H9 (cell line): ENCODE results near the gene ARHGEF10L. TPM values are rescaled to one million over a fixed set of nuclear protein-coding genes. Genes with fewer than 3 reads are reported as not detected.

ENCODE experiments used
- DNase-seq: peaks from one replicate; pipeline ENCODE4 v3.0.0-alpha.2; 2017
- H2AFZ ChIP-seq: one replicate; pipeline ENCODE4 v1.6.1; 2013; ENCODE audit warnings: mild to moderate bottlenecking, low read length, control low read depth, moderate library complexity
- H2AK5ac ChIP-seq: 2 replicates; pipeline ENCODE4 v1.6.1; 2013; ENCODE audit warnings: low read length, control low read depth, mixed read lengths; ENCODE audit not compliant: insufficient read length
- H2BK120ac ChIP-seq: one replicate; pipeline ENCODE4 v1.6.1; 2013; ENCODE audit warnings: low read depth, mild to moderate bottlenecking, low read length, control low read depth, inconsistent platforms; ENCODE audit not compliant: poor library complexity, severe bottlenecking
- H2BK12ac ChIP-seq: 2 replicates; pipeline ENCODE4 v1.6.1; 2013; ENCODE audit warnings: low read length, control low read depth, mixed read lengths, low read depth; ENCODE audit not compliant: insufficient read length
- H2BK15ac ChIP-seq: 2 replicates; pipeline ENCODE4 v1.6.1; 2013; ENCODE audit warnings: low read depth, low read length, control low read depth
- H2BK20ac ChIP-seq: one replicate; pipeline ENCODE4 v1.6.1; 2013; ENCODE audit warnings: low read depth, mild to moderate bottlenecking, low read length, control low read depth, inconsistent platforms; ENCODE audit not compliant: poor library complexity, severe bottlenecking
- H2BK5ac ChIP-seq: 2 replicates; pipeline ENCODE4 v1.6.1; 2013; ENCODE audit warnings: low read length, control low read depth, mixed read lengths; ENCODE audit not compliant: insufficient read length
- H3K14ac ChIP-seq: 2 replicates; pipeline ENCODE4 v1.6.1; 2013; ENCODE audit warnings: low read length, control low read depth; ENCODE audit not compliant: insufficient read depth
- H3K18ac ChIP-seq: 2 replicates; pipeline ENCODE4 v1.6.1; 2013; ENCODE audit warnings: low read depth, mild to moderate bottlenecking, mixed read lengths, low read length, control low read depth; ENCODE audit not compliant: insufficient read length
- H3K23ac ChIP-seq: 2 replicates; pipeline ENCODE4 v1.6.1; 2013; ENCODE audit warnings: low read length, control low read depth, mixed read lengths, low read depth; ENCODE audit not compliant: insufficient read length
- H3K23me2 ChIP-seq: 2 replicates; pipeline ENCODE4 v1.6.1; 2013; ENCODE audit warnings: low read depth, mild to moderate bottlenecking, mixed read lengths, low read length, control low read depth; ENCODE audit not compliant: insufficient read length, poor library complexity, severe bottlenecking
- H3K27ac ChIP-seq: 2 replicates; pipeline ENCODE4 v1.5.1; 2013; ENCODE audit warnings: low read length, control low read depth, mixed read lengths, low read depth; ENCODE audit not compliant: insufficient read length
- H3K27me3 ChIP-seq: 2 replicates; pipeline ENCODE4 v1.6.1; 2013; ENCODE audit warnings: low read length, control low read depth, inconsistent platforms; ENCODE audit not compliant: insufficient read depth
- H3K4ac ChIP-seq: 2 replicates; pipeline ENCODE4 v1.6.1; 2013; ENCODE audit warnings: low read depth, mild to moderate bottlenecking, control low read depth, inconsistent platforms, low read length, moderate library complexity
- H3K4me1 ChIP-seq: 2 replicates; pipeline ENCODE4 v1.6.1; 2013; ENCODE audit warnings: low read length, control low read depth, inconsistent platforms; ENCODE audit not compliant: insufficient read depth
- H3K4me2 ChIP-seq: 2 replicates; pipeline ENCODE4 v1.6.1; 2013; ENCODE audit warnings: low read length, control low read depth, mixed read lengths; ENCODE audit not compliant: insufficient read length, insufficient read depth
- H3K56ac ChIP-seq: 2 replicates; pipeline ENCODE4 v1.6.1; 2013; ENCODE audit warnings: low read depth, mild to moderate bottlenecking, mixed read lengths, low read length, control low read depth; ENCODE audit not compliant: insufficient read length
- H3K79me1 ChIP-seq: 2 replicates; pipeline ENCODE4 v1.6.1; 2013; ENCODE audit warnings: low read depth, mild to moderate bottlenecking, moderate library complexity, low read length, control low read depth, inconsistent platforms; ENCODE audit not compliant: insufficient read depth, poor library complexity, severe bottlenecking
- H3K79me2 ChIP-seq: 2 replicates; pipeline ENCODE4 v1.6.1; 2013; ENCODE audit warnings: low read length, control low read depth, inconsistent platforms; ENCODE audit not compliant: insufficient read depth
- H3K9ac ChIP-seq: 2 replicates; pipeline ENCODE4 v1.6.1; 2013; ENCODE audit warnings: low read length, control low read depth, mixed read lengths; ENCODE audit not compliant: insufficient read length; ENCODE audit errors: extremely low read depth
- H3K9me3 ChIP-seq: one replicate; pipeline ENCODE4 v1.6.1; 2013; ENCODE audit warnings: low read depth, low read length, inconsistent platforms; ENCODE audit not compliant: control insufficient read depth
- H3T11ph ChIP-seq: one replicate; pipeline ENCODE4 v1.6.1; 2013; ENCODE audit warnings: mild to moderate bottlenecking, low read length, control low read depth, inconsistent platforms
- H4K20me1 ChIP-seq: one replicate; pipeline ENCODE4 v1.6.1; 2013; ENCODE audit not compliant: control insufficient read depth, insufficient read length, insufficient read depth
- H4K5ac ChIP-seq: 2 replicates; pipeline ENCODE4 v1.6.1; 2013; ENCODE audit warnings: low read depth, mild to moderate bottlenecking, mixed read lengths, low read length, control low read depth; ENCODE audit not compliant: insufficient read length
- H4K8ac ChIP-seq: replicated peaks from 2 replicates; pipeline ENCODE4 v1.6.1; 2013; ENCODE audit warnings: low read length, control low read depth, mixed read lengths, low read depth; ENCODE audit not compliant: insufficient read length
- H4K91ac ChIP-seq: 2 replicates; pipeline ENCODE4 v1.6.1; 2013; ENCODE audit warnings: low read depth, mild to moderate bottlenecking, moderate library complexity, mixed read lengths, low read length, control low read depth; ENCODE audit not compliant: insufficient read length
- H3K27ac Mint-ChIP-seq, 3 experiments: 2 replicates in 2 of 3; 3 replicates in 1 of 3; pipeline ENCODE4 v1.8.0; 2020 to 2021; ENCODE audit warnings: mixed read lengths in 3 of 3, mild to moderate bottlenecking in 1 of 3, moderate library complexity in 1 of 3
- H3K27me3 Mint-ChIP-seq: 2 replicates; pipeline ENCODE4 v1.8.0; 2021; ENCODE audit warnings: low read depth, mild to moderate bottlenecking, moderate library complexity, mixed read lengths
- H3K36me3 Mint-ChIP-seq, 3 experiments: 2 replicates in 2 of 3; 3 replicates in 1 of 3; pipeline ENCODE4 v1.8.0; 2020 to 2021; ENCODE audit warnings: low read depth in 3 of 3, mixed read lengths in 3 of 3; ENCODE audit not compliant: insufficient read depth in 1 of 3
- H3K4me1 Mint-ChIP-seq, 2 experiments: 2 replicates each; pipeline ENCODE4 v1.8.0; 2020; ENCODE audit warnings: mixed read lengths in 2 of 2
- H3K4me3 Mint-ChIP-seq, 2 experiments: 2 replicates in 1 of 2; 3 replicates in 1 of 2; pipeline ENCODE4 v1.8.0; 2020 to 2021; ENCODE audit warnings: mild to moderate bottlenecking in 2 of 2, mixed read lengths in 2 of 2, moderate library complexity in 1 of 2
- H3K9me3 Mint-ChIP-seq, 2 experiments: 2 replicates in 1 of 2; 3 replicates in 1 of 2; pipeline ENCODE4 v1.8.0; 2020; ENCODE audit warnings: mild to moderate bottlenecking in 2 of 2, mixed read lengths in 2 of 2, moderate library complexity in 1 of 2
- WGBS: extraction: QIAGEN DNeasy Blood & Tissue Kit; methylation state at CpG from one replicate; pipeline ENCODE4 v1.1.7; 2013; ENCODE audit warnings: missing lambda C conversion rate, low lambda C conversion rate, mixed read lengths; ENCODE audit not compliant: insufficient read length; ENCODE audit errors: extremely low coverage; 5-methylcytosine and 5-hydroxymethylcytosine counted together
- total RNA-seq: library from RNA; stranded (reverse); gene quantifications from 2 replicates; pipeline ENCODE4 v1.2.1, GENCODE V29; 2021
- TF ChIP-seq, protein P1 (sequence below): fragments of 200-600 bp; sonication (generic); conservative IDR thresholded peaks from 3 replicates; pipeline ENCODE4 v1.8.0; 2021; ENCODE audit warnings: antibody characterized with exemption, mild to moderate bottlenecking

ARHGEF10L gene
- total RNA-seq, 1 experiment from 2014 or later: 20.2 TPM

DNA sequence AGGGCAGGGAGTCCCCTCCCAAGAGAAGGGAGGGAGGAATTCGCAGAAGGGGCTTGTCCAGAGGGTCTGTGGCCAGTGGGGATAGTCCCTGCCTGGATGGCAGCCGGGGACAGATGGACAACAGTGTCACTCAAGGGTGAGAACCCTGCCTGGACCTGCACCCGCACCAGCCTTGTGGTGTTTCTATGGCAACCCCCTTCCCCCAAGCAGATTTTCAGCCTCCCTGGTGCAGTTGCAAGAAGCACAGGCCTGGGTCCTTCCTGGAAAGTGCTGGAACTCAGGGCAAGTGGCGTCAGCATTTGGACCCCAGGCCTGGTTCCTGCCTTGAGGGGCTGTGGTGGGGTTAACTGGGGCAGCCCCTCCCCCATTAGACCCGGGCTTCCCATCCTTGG, 131.8 kb downstream of the ARHGEF10L start:
- no peak overlapping the region for H4K8ac ChIP-seq
- no peak overlapping the region for H3K27ac ChIP-seq
- H3K79me2 ChIP-seq: no peaks in the 10 kb centered on the region
- no peak overlapping the region for H2BK15ac ChIP-seq
- no peak overlapping the region for H2BK20ac ChIP-seq
- H3K23ac ChIP-seq: no peak overlapping the region
- no peak overlapping the region for H3K14ac ChIP-seq
- H4K20me1 ChIP-seq: no peaks in the 10 kb centered on the region
- H2BK12ac ChIP-seq: no peak overlapping the region
- no peaks in the 10 kb centered on the region for H3K9me3 ChIP-seq
- H2AFZ ChIP-seq: no peak overlapping the region
- no peak overlapping the region for H3K9ac ChIP-seq
- no peaks in the 10 kb centered on the region for H3K79me1 ChIP-seq
- no peak for DNase-seq
- H3T11ph ChIP-seq: no peak overlapping the region
- H2BK5ac ChIP-seq: no peak overlapping the region
- H3K18ac ChIP-seq: no peak overlapping the region
- Mint-ChIP-seq H3K27ac (peak overlapping the region; percentile 52 to 82 (median 68); a peak in 3 of 7 replicates), H3K4me1 (peaks cover 16 to 27% of the 10 kb centered on the region in 2 experiments), H3K9me3 (no peaks in the 10 kb centered on the region), H3K27me3 (no peaks in the 10 kb centered on the region), H3K36me3 (peaks cover 4 to 20% (median 14%) of the 10 kb centered on the region in 3 experiments), H3K4me3 (peak overlapping the region in 1 of 2 experiments; percentile 56; a peak in 1 of 5 replicates)
- TF ChIP-seq, protein P1, sequence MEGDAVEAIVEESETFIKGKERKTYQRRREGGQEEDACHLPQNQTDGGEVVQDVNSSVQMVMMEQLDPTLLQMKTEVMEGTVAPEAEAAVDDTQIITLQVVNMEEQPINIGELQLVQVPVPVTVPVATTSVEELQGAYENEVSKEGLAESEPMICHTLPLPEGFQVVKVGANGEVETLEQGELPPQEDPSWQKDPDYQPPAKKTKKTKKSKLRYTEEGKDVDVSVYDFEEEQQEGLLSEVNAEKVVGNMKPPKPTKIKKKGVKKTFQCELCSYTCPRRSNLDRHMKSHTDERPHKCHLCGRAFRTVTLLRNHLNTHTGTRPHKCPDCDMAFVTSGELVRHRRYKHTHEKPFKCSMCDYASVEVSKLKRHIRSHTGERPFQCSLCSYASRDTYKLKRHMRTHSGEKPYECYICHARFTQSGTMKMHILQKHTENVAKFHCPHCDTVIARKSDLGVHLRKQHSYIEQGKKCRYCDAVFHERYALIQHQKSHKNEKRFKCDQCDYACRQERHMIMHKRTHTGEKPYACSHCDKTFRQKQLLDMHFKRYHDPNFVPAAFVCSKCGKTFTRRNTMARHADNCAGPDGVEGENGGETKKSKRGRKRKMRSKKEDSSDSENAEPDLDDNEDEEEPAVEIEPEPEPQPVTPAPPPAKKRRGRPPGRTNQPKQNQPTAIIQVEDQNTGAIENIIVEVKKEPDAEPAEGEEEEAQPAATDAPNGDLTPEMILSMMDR: no peak
- H3K56ac ChIP-seq: no peak overlapping the region
- H4K91ac ChIP-seq: no peak overlapping the region
- H3K4me2 ChIP-seq: no peak overlapping the region
- H2AK5ac ChIP-seq: no peak overlapping the region
- H3K4ac ChIP-seq: no peak overlapping the region
- no peaks in the 10 kb centered on the region for H3K27me3 ChIP-seq
- H4K5ac ChIP-seq: no peak overlapping the region
- no peaks in the 10 kb centered on the region for H3K4me1 ChIP-seq
- no CpG with 5 or more reads among the region's 5 CpGs for WGBS
- H3K23me2 ChIP-seq: no peaks in the 10 kb centered on the region
- no peak overlapping the region for H2BK120ac ChIP-seq
